K562 (cell line): ENCODE results near the gene CCT5. TPM values are rescaled to one million over a fixed set of nuclear protein-coding genes. Genes with fewer than 3 reads are reported as not detected.

Experiments
- ATF7 ChIP-seq: fragments of 450-650 bp; IDR thresholded peaks from 2 replicates; pipeline ENCODE4 v1.7.1; 2014; ENCODE audit warnings: mild to moderate bottlenecking, moderate library complexity
- CBFA2T3 ChIP-seq: fragments of 450-650 bp; IDR thresholded peaks from 2 replicates; pipeline ENCODE4 v1.6.1; 2017
- CLOCK ChIP-seq: fragments of 250-450 bp; sonication (Bioruptor Pico); IDR thresholded peaks from 2 replicates; pipeline ENCODE4 v1.4.0; 2020; ENCODE audit warnings: mild to moderate bottlenecking, moderate library complexity, borderline replicate concordance
- E2F6 ChIP-seq, 2 experiments: IDR thresholded peaks; 2 replicates each; pipeline ENCODE4 v1.6.1; 2011; ENCODE audit warnings: borderline replicate concordance in 1 of 2, control low read depth in 1 of 2, low read depth in 1 of 2, low read length in 1 of 2, mild to moderate bottlenecking in 1 of 2, mixed read lengths in 1 of 2, moderate library complexity in 1 of 2; ENCODE audit not compliant: insufficient read depth in 1 of 2, insufficient read length in 1 of 2, poor library complexity in 1 of 2, severe bottlenecking in 1 of 2; ENCODE audit errors: extremely low read depth in 1 of 2
- GMEB1 ChIP-seq: fragments of 250-450 bp; sonication (Bioruptor Pico); IDR thresholded peaks from 2 replicates; pipeline ENCODE4 v1.4.0; 2020; ENCODE audit warnings: mild to moderate bottlenecking
- IRF1 ChIP-seq: sonication (generic); formaldehyde crosslinking; IDR thresholded peaks from 2 replicates; pipeline ENCODE4 v1.8.0; 2022; ENCODE audit warnings: missing genetic modification reagents, mild to moderate bottlenecking, borderline replicate concordance
- MAFK ChIP-seq: IDR thresholded peaks from 2 replicates; pipeline ENCODE4 v1.6.1; 2011; ENCODE audit warnings: low read length, improper control_type of control experiment
- MXD1 ChIP-seq: fragments of 250-450 bp; sonication (Bioruptor Pico); IDR thresholded peaks from 2 replicates; pipeline ENCODE4 v1.8.0; 2021; ENCODE audit warnings: borderline replicate concordance, mild to moderate bottlenecking, moderate library complexity; ENCODE audit not compliant: poor library complexity, severe bottlenecking
- POLR3G ChIP-seq: IDR thresholded peaks from 2 replicates; pipeline ENCODE4 v1.6.1; 2011; ENCODE audit not compliant: insufficient read length, insufficient replicate concordance; ENCODE audit errors: extremely low read depth
- PREB ChIP-seq: sonication (generic); formaldehyde crosslinking; IDR thresholded peaks from 2 replicates; pipeline ENCODE4 v1.8.1; 2023; ENCODE audit warnings: mild to moderate bottlenecking, missing genetic modification reagents
- RFX1 ChIP-seq: fragments of 450-650 bp; IDR thresholded peaks from 2 replicates; pipeline ENCODE4 v1.6.1; 2016; ENCODE audit warnings: mild to moderate bottlenecking, moderate library complexity
- SP2 ChIP-seq: IDR thresholded peaks from 2 replicates; pipeline ENCODE4 v1.6.1; 2011; ENCODE audit warnings: mild to moderate bottlenecking, low read depth, low read length, moderate library complexity; ENCODE audit not compliant: poor library complexity, severe bottlenecking; ENCODE audit errors: extremely low read depth
- TBL1XR1 ChIP-seq, 2 experiments: IDR thresholded peaks; 2 replicates each; pipeline ENCODE4 v1.6.1; 2012; ENCODE audit warnings: improper control_type of control experiment in 2 of 2, low read length in 2 of 2, mild to moderate bottlenecking in 1 of 2
- ZNF740 ChIP-seq, 3 experiments: fragments of 200-800 bp in 1 of 3; sonication (Bioruptor generic) in 1 of 3; sonication (generic) in 1 of 3; formaldehyde crosslinking in 1 of 3; IDR thresholded peaks; 2 replicates each; pipeline versions ENCODE4 v1.6.1 to v1.8.0; 2016 to 2022; ENCODE audit warnings: mild to moderate bottlenecking in 2 of 3, missing compliant biosample characterization in 2 of 3, missing genetic modification characterization in 2 of 3, missing genetic modification reagents in 1 of 3
- polyA plus RNA-seq, 8 experiments: library from polyadenylated mRNA; depleted of rRNA in 4 of 8; stranded (reverse) in 5 of 8; unstranded in 3 of 8; fragments of >200 nt; fragmentation: Nextera tagmentation in 2 of 8; fragmentation: Illumina TruSeq in 1 of 8; extraction: Ambion mirVana in 2 of 8; extraction: Trizol in 1 of 8; gene quantifications; 2 replicates each; pipeline versions ENCODE4 v1.2.1 to v1.2.3, GENCODE V29; 2011 to 2014; ENCODE audit warnings: inconsistent platforms in 1 of 8, missing spikeins in 1 of 8
- total RNA-seq, 7 experiments: library from RNA; depleted of rRNA in 6 of 7; stranded (reverse); fragments of >200 nt in 6 of 7; fragmentation: Illumina TruSeq in 2 of 7; extraction: Trizol in 2 of 7; gene quantifications; 2 replicates each; pipeline versions ENCODE4 v1.2.1 to v1.2.3, GENCODE V29; 2011 to 2021; ENCODE audit warnings: low replicate concordance in 1 of 7

CCT5 gene
- total and polyA plus RNA-seq, 9 of the 15 experiments (the other 6 are each of a cell fraction or from before 2014, with no cell fraction given), result 782 to 1,606 (median 1,153) TPM

- TF ChIP-seq GMEB1 (CRISPR knock-in tag) (peak; percentile 74), TBL1XR1 (IDR thresholded peaks at IDR 0.05; ENCODE audit: low read length in 2 of 2) (no peak), IRF1 (no peak), POLR3G (no peak), E2F6 (IDR thresholded peaks at IDR 0.05; ENCODE audit: borderline replicate concordance in 1 of 2, extremely low read depth in 1 of 2, insufficient read depth in 1 of 2, insufficient read length in 1 of 2, low read depth in 1 of 2, low read length in 1 of 2, poor library complexity in 1 of 2, severe bottlenecking in 1 of 2) (peak; percentile 78 to 82), CBFA2T3 (peak; percentile 85), RFX1 (no peak), CLOCK (CRISPR knock-in tag) (peak; percentile 77), ATF7 (peak; percentile 37; the same call in 1 of the 2 replicates), SP2 (no peak), ZNF740 (CRISPR knock-in tag; IDR thresholded peaks at IDR 0.05) (peak; percentile 41; the same call in 1 of the 2 replicates), ZNF740 (tag; IDR thresholded peaks at IDR 0.05) (peak in 1 of 2 experiments; percentile 48; a peak in 2 of 4 replicates), PREB (CRISPR knock-in tag) (no peak), MXD1 (CRISPR knock-in tag) (no peak), MAFK (peak; percentile 54)
These were observed 53.7 kb downstream of the CCT5 start (continued) for GRCh38 chr5:10303699-10304170.
